ENCODE data around the gene JUP.
"Not testable (repeated sequence)": the region's sequence is repeated elsewhere in the genome, so short reads cannot be mapped to it uniquely, and the experiment has no call there.

Gene JUP

GRCh38 chr17:41781404-41782110, 5.0 kb downstream of the JUP start:
- no peak for DNase-seq (ENCODE audit: low read depth)

- no peak for DNase-seq (ENCODE audit: low read depth)
Measured at GRCh38 chr17:41779954-41780353, 6.6 kb downstream of the JUP start.

GRCh38 chr17:41777574-41778188, 8.8 kb downstream of the JUP start:
- DNase-seq (ENCODE audit: low read depth) = no peak

- DNase-seq (ENCODE audit: low read depth) = no peak
Measured at GRCh38 chr17:41777157-41777573, 9.3 kb downstream of the JUP start.

- not testable (repeated sequence) for DNase-seq (ENCODE audit: low read depth)
Measured at GRCh38 chr17:41776262-41776900, 10.1 kb downstream of the JUP start.

GRCh38 chr17:41775394-41776226, 10.9 kb downstream of the JUP start:
- DNase-seq (ENCODE audit: low read depth) = no peak

- DNase-seq (ENCODE audit: low read depth) = no peak
Measured at GRCh38 chr17:41773731-41774193, 12.7 kb downstream of the JUP start.

- no peak for DNase-seq (ENCODE audit: low read depth)
Measured at GRCh38 chr17:41773190-41773588, 13.3 kb downstream of the JUP start.

GRCh38 chr17:41772586-41773189, 13.8 kb downstream of the JUP start:
- DNase-seq (ENCODE audit: low read depth) = no peak

GRCh38 chr17:41772218-41772585, 14.3 kb downstream of the JUP start:
- no peak for DNase-seq (ENCODE audit: low read depth)

- DNase-seq (ENCODE audit: low read depth) = no peak
Measured at GRCh38 chr17:41771389-41772206, 14.9 kb downstream of the JUP start.

- DNase-seq (ENCODE audit: low read depth) = no peak
Measured at GRCh38 chr17:41769985-41770384, 16.5 kb downstream of the JUP start.

- DNase-seq (ENCODE audit: low read depth) = no peak
Measured at GRCh38 chr17:41769346-41769862, 17.1 kb downstream of the JUP start.

- no peak for DNase-seq (ENCODE audit: low read depth)
Measured at GRCh38 chr17:41768682-41769288, 17.7 kb downstream of the JUP start.

- no peak for DNase-seq (ENCODE audit: low read depth)
Measured at GRCh38 chr17:41767324-41768042, 19.0 kb downstream of the JUP start.

GRCh38 chr17:41766135-41766534, 20.4 kb downstream of the JUP start:
- DNase-seq (ENCODE audit: low read depth) = no peak

- no peak for DNase-seq (ENCODE audit: low read depth)
Measured at GRCh38 chr17:41763327-41763726, 23.2 kb downstream of the JUP start.

- DNase-seq (ENCODE audit: low read depth) = no peak
Measured at GRCh38 chr17:41762841-41763240, 23.7 kb downstream of the JUP start.

GRCh38 chr17:41762391-41762790, 24.1 kb downstream of the JUP start:
- DNase-seq (ENCODE audit: low read depth) = no peak

- DNase-seq (ENCODE audit: low read depth) = no peak
Measured at GRCh38 chr17:41760878-41761277, 25.6 kb downstream of the JUP start.
